Body of pancreas (tissue), 4 donors: Measurements from ENCODE around the gene CCDC107. TPM values are rescaled to one million over a fixed set of nuclear protein-coding genes. Genes with fewer than 3 reads are reported as not detected.

Source experiments
- ATAC-seq: fragments of 150-250 bp; one replicate; pipeline ENCODE4 v1.9.1; 2016
- DNase-seq, 4 donors: peaks; one replicate each; pipeline ENCODE4 v3.0.0-alpha.2; 2019
- H3K27ac ChIP-seq, 4 donors: fragments of 200-600 bp; sonication (generic); 1 replicate in 3 of 4; 2 replicates in 1 of 4; pipeline versions ENCODE4 v1.5.1 to v1.6.1; 2016 to 2019; ENCODE audit warnings: mild to moderate bottlenecking in 1 of 4, mixed read lengths in 1 of 4, moderate library complexity in 1 of 4
- H3K27me3 ChIP-seq, 2 donors: fragments of 200-600 bp; sonication (generic); one replicate each; pipeline ENCODE4 v1.6.0; 2016; ENCODE audit warnings: mild to moderate bottlenecking in 1 of 2
- H3K36me3 ChIP-seq, 2 donors: fragments of 200-600 bp; sonication (generic); replicated peaks in 1 of 2; 2 replicates each; pipeline ENCODE4 v1.5.1; 2016; ENCODE audit warnings: low read depth in 2 of 2; ENCODE audit not compliant: insufficient read depth in 1 of 2
- H3K4me1 ChIP-seq: fragments of 200-600 bp; sonication (generic); one replicate; pipeline ENCODE4 v1.6.0; 2016
- H3K4me3 ChIP-seq, 2 donors: fragments of 200-600 bp; sonication (generic); 1 replicate in 1 of 2; 2 replicates in 1 of 2; pipeline ENCODE4 v1.5.1; 2016 to 2019
- H3K9me3 ChIP-seq, 3 donors: fragments of 200-600 bp; sonication (generic); 1 replicate in 2 of 3; 2 replicates in 1 of 3; pipeline ENCODE4 v1.5.1; 2016
- CTCF ChIP-seq, 7 experiments: fragments of 450-650 bp in 4 of 7; fragments of 200-600 bp in 3 of 7; sonication (generic) in 3 of 7; IDR thresholded peaks; one replicate each; pipeline ENCODE4 v1.5.1; 2016 to 2019; ENCODE audit warnings: antibody characterized with exemption in 7 of 7
- POLR2A ChIP-seq, 3 donors: fragments of 450-650 bp; IDR thresholded peaks; one replicate each; pipeline ENCODE4 v1.6.1; 2016; ENCODE audit warnings: antibody characterized with exemption in 3 of 3, mild to moderate bottlenecking in 2 of 3
- WGBS, 2 donors: methylation state at CpG; one replicate each; pipeline ENCODE4 v1.1.5; 2017; 5-methylcytosine and 5-hydroxymethylcytosine counted together
- intact Hi-C: fragments of 100-400 bp; cut with DNase I; formaldehyde crosslinking; loops from one replicate; pipeline ENCODE4 v1.15.1; 2023
- total RNA-seq, 2 donors: library from RNA; depleted of rRNA; stranded (reverse); fragments of >200 nt; gene quantifications; one replicate each; pipeline ENCODE4 v1.1.0, GENCODE V29; 2016

Gene CCDC107
- total RNA-seq, 2 donors from 2014 or later = 15.8 to 42.2 TPM

GRCh38 chr9:35684921-35685320, 26.8 kb downstream of the CCDC107 start:
- WGBS, 2 donors = 88 to 95% methylated on average over 7 of the region's 10 CpGs
- no peak for DNase-seq
- peaks cover 3% of the 10 kb centered on the region for H3K4me1 ChIP-seq
- no peaks in the 10 kb centered on the region for H3K36me3 ChIP-seq
- no peaks in the 10 kb centered on the region for H3K9me3 ChIP-seq
- H3K27me3 ChIP-seq = no peaks in the 10 kb centered on the region
- intact Hi-C loops = no loop called here
- H3K4me3 ChIP-seq = no peak overlapping the region
- ATAC-seq = no peak
- no peak for TF ChIP-seq POLR2A (IDR thresholded peaks at IDR 0.05)
- TF ChIP-seq CTCF (IDR thresholded peaks at IDR 0.05) = no peak
- no peak overlapping the region for H3K27ac ChIP-seq

- 81 to 88% methylated on average over 10 to 13 of the region's 13 CpGs for WGBS, 2 donors
- intact Hi-C loops = no loop called here
- no peak for DNase-seq
- no peak for ATAC-seq
- Histone ChIP-seq H3K4me3 (no peak overlapping the region), H3K4me1 (peaks cover 7% of the 10 kb centered on the region), H3K27me3 (no peaks in the 10 kb centered on the region), H3K27ac (no peak overlapping the region), H3K9me3 (no peaks in the 10 kb centered on the region), H3K36me3 (no peaks in the 10 kb centered on the region)
- TF ChIP-seq CTCF (IDR thresholded peaks at IDR 0.05) (no peak), POLR2A (IDR thresholded peaks at IDR 0.05) (no peak)
Observed at GRCh38 chr9:35685506-35685905, 27.4 kb downstream of the CCDC107 start.

GRCh38 chr9:35686222-35687203, 28.4 kb downstream of the CCDC107 start:
- Histone ChIP-seq H3K9me3 (no peaks in the 10 kb centered on the region), H3K36me3 (no peaks in the 10 kb centered on the region), H3K27ac (no peak overlapping the region), H3K4me1 (peaks cover 11% of the 10 kb centered on the region), H3K27me3 (no peaks in the 10 kb centered on the region), H3K4me3 (no peak overlapping the region)
- WGBS, 2 donors = 80 to 85% methylated on average over 11 of the region's 11 CpGs
- ATAC-seq = no peak
- DNase-seq = no peak
- intact Hi-C loops = no loop called here
- TF ChIP-seq CTCF (IDR thresholded peaks at IDR 0.05) (no peak), POLR2A (IDR thresholded peaks at IDR 0.05) (no peak)

GRCh38 chr9:35687306-35687705, 29.2 kb downstream of the CCDC107 start:
- intact Hi-C loops = no loop called here
- Histone ChIP-seq H3K27ac (no peak overlapping the region), H3K27me3 (no peaks in the 10 kb centered on the region), H3K4me1 (peaks cover 11% of the 10 kb centered on the region), H3K4me3 (no peak overlapping the region), H3K36me3 (no peaks in the 10 kb centered on the region), H3K9me3 (no peaks in the 10 kb centered on the region)
- DNase-seq (no peak), ATAC-seq (no peak)
- TF ChIP-seq POLR2A (IDR thresholded peaks at IDR 0.05) (no peak), CTCF (IDR thresholded peaks at IDR 0.05) (no peak)
- WGBS, 2 donors = 84% methylated on average over 2 of the region's 2 CpGs
